T follicular helper cell (primary cell): ENCODE data around the gene STPG1.

Experiments used
- DNase-seq: peaks from one replicate; pipeline ENCODE4 v3.0.0-alpha.2; 2020; ENCODE audit warnings: low read depth

Gene STPG1

DNA sequence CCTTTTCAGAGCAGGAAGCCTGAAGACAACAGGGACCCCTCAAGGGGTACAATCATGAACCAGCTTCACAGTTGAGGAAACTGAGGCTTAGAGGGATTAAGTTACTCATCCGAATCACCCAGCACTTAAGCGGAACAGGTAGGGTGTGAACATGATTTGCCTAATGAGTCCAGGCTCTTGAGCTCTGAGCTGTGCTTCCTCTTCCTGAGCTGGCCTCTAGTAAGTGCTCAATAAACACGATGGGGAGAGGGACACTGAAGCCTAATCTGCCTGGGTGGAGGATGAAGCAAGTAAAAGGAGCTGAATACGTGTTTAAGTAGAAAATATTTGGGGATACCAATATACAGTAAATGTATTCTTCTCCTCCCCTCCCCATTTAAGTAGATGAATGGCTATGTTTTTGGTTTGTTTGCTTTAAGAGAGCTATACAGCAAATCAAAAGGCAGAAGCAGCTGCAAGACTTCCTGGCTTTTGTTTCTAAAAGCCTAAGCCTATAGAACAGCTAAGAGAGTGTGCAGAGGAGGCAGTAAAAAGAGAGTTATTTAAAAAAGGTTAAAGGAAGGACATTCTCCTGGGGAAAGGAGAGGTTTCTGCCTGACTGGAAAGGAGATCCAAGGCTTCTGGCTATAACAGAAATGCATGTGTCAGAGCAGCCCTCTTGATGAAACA, 20.5 kb downstream of the STPG1 start:
- no peak for DNase-seq

- DNase-seq: no peak
These were observed 21.0 kb downstream of the STPG1 start for GRCh38 chr1:24392604-24392946.

GRCh38 chr1:24391882-24392603, 21.5 kb downstream of the STPG1 start:
- peak; percentile 38 for DNase-seq

DNA sequence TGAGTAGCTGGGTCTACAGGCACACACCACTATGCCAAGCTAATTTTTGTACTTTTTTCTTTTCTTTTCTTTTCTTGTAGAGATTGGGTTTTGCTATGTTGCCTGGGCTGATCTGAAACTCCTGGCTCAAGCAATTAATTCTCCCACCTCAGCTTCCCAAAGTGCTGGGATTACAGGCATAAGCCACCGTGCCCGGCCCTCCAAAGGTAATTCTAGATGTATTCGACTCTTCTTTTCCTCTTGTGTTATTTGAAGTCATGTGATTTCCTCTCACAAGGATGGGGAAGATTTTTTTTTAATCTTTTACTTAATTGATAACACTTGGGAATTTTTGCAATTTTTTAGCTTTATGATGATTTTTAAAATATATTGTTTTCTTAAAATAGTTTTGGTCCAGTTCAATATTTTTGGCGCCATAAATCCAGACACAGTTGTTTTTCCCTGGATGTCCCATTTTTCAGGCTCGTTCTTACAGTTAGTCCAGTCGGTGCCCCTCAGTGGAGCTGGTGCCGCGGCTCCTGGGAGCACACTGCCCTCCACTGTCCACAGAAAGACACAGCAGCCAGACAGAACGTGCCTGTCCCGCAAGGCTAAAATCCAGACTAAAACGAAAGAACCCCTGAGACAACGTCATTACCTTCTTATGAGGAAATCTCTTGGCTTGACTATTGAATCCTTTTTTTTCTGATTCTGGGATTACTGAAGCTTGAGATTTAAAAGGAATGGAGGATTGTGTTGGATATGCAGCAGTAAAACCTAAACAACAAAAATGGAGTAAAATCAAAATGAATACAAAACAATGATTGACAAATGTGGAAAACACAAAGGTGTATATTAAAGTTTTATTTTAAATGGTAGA, 22.4 kb downstream of the STPG1 start:
- DNase-seq: peak; percentile 51

- DNase-seq: no peak
These were observed 24.3 kb downstream of the STPG1 start for GRCh38 chr1:24389231-24389678.

GRCh38 chr1:24388331-24388885, 25.2 kb downstream of the STPG1 start:
- DNase-seq: no peak

DNA sequence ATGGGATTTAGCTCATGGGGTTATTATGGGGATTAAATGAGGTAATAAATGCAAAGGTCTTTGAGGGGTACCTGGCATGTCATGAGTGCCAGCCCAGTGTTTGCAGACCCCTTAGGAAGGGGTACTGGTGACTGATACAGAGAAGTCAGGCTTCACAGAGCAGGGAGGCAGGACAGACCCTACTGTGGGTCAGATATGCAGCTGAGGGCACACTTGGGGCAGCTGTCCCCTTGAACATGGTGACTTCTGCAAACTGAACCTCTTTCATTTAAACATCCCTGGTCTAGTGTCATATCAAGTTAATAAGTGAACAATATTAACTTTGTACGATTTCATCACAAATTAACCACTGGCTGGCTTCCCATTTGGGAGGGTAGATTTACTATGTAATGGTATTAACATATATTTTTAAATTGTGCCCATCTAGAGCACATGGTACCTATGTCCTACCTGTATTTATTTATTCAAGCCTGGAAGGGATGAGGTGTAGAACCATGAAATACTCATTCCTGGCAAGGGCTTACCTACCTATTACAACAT, 25.9 kb downstream of the STPG1 start:
- DNase-seq: no peak

GRCh38 chr1:24386931-24387330, 26.7 kb downstream of the STPG1 start:
- DNase-seq: no peak

- DNase-seq: no peak
These were observed 27.3 kb downstream of the STPG1 start for GRCh38 chr1:24386241-24386640.

GRCh38 chr1:24385160-24385940, 28.2 kb downstream of the STPG1 start:
- DNase-seq: peak; percentile 14

DNA sequence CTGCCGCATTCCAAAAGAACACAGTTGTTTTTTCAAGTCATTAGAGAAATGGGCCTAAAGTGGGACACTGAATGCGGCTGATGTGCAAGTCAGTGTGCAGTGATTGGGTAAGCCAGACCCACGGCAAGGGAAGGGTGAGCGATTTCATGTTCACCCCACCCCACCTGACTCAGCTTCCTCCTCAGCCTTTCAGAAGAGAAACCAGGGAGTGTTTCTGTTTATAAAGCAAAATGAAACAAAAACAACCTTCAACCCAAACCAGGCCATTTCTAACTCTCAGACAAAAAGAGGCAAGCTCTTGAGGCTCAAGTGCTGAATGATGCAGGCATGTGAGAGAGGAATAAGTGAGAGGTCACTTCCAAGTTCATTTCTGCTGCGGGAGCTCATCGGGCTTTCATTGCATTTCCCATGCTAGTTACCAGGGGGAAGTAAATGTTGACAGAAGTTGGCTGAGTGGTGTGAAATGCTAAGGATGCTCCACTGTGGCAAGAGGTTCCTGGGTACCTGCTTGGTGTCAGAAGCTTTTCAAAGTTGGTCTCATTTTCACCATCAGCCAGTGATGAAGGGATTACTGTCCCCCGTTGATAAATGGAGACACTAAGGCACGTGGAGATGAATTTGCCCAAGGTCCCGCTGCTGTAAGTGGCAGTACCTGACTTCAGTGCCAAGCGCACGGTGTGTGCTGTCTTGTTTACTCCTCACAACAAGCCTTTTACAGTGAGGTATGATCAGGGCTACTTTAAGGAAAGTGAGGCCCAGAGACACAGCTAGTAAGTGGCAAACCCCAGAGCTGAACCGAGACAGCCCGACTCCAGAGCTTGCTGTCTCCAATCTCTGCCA, 29.1 kb downstream of the STPG1 start:
- DNase-seq: no peak

- no peak for DNase-seq
These were observed 30.1 kb downstream of the STPG1 start for GRCh38 chr1:24383381-24383940.

GRCh38 chr1:24382165-24382577, 31.4 kb downstream of the STPG1 start:
- no peak for DNase-seq

DNA sequence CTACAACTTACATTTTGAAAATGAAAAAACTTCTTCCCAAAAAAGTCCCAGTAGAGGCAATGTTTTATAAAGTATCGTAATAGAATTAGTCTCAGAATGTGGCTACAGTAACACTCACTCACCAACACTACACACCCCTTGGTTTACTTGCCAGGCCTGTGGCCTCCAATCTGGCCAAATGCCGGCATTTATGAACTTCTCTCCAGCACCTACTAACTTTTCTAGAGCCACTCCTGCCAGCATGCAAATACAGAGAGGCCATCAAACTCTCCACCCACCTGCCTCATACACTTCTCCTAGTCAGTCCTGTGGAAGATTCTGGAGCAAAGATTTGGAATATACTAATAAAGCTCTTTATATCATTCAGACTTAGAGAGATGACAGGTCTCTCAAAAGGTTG, 32.3 kb downstream of the STPG1 start:
- DNase-seq: no peak

- DNase-seq: no peak
These were observed 33.1 kb downstream of the STPG1 start for GRCh38 chr1:24380508-24380907.

GRCh38 chr1:24379733-24380315, 33.8 kb downstream of the STPG1 start:
- no peak for DNase-seq

- DNase-seq: no peak
These were observed 38.4 kb downstream of the STPG1 start for GRCh38 chr1:24374891-24375786.

- no peak for DNase-seq
These were observed 39.9 kb downstream of the STPG1 start for GRCh38 chr1:24373710-24374109.

GRCh38 chr1:24373044-24373443, 40.5 kb downstream of the STPG1 start:
- no peak for DNase-seq
